ENCODE measurements around the gene GPN3. TPM values are rescaled to one million over a fixed set of nuclear protein-coding genes. Genes with fewer than 3 reads are reported as not detected.
"Not testable (repeated sequence)": the region's sequence is repeated elsewhere in the genome, so short reads cannot be mapped to it uniquely, and the experiment has no call there.

Gene GPN3
- total and polyA plus RNA-seq, 10 of the 15 experiments (the other 5 are each of a cell fraction or from before 2014, with no cell fraction given) = 27.1 to 117 (median 53.5) TPM

- TF ChIP-seq USF1 (IDR thresholded peaks at IDR 0.05; ENCODE audit: borderline replicate concordance, extremely low read length, insufficient read depth, low read depth, low read length) (no peak), CBX5 (IDR thresholded peaks at IDR 0.05; ENCODE audit: low read depth) (no peak), NFYA (IDR thresholded peaks at IDR 0.05; ENCODE audit: borderline replicate concordance, low read depth, low read length) (no peak), NR2F1 (conservative IDR thresholded peaks at IDR 0.05) (0 out of 2 replicates have a peak, but pooled peaks have one; percentile 26), ZNF274 (IDR thresholded peaks at IDR 0.05; ENCODE audit: insufficient read depth, insufficient read length) (no peak), JUNB (IDR thresholded peaks at IDR 0.05) (peak; percentile 53; the same call in 1 of the 2 replicates), SREBF1 (IDR thresholded peaks at IDR 0.05; ENCODE audit: low read length) (no peak), CHD2 (IDR thresholded peaks at IDR 0.05; ENCODE audit: borderline replicate concordance, low read depth, low read length) (no peak), E2F4 (IDR thresholded peaks at IDR 0.05; ENCODE audit: low read depth, low read length) (no peak), SIX5 (IDR thresholded peaks at IDR 0.05; ENCODE audit: low read depth, low read length, severe bottlenecking) (no peak), E2F8 (IDR thresholded peaks at IDR 0.05; ENCODE audit: low read depth, partially characterized antibody) (no peak), PBX3 (IDR thresholded peaks at IDR 0.05; ENCODE audit: insufficient replicate concordance, low read depth, low read length) (no peak), DPF2 (IDR thresholded peaks at IDR 0.05) (no peak), KDM1A (IDR thresholded peaks at IDR 0.05; ENCODE audit: borderline replicate concordance) (no peak), SUPT20H (IDR thresholded peaks at IDR 0.05; ENCODE audit: borderline replicate concordance, control insufficient read depth, low read depth, low read length) (no peak), NR2C2 (IDR thresholded peaks at IDR 0.05; ENCODE audit: borderline replicate concordance, control insufficient read depth, insufficient read length, low read depth) (no peak), MEF2B (IDR thresholded peaks at IDR 0.05; ENCODE audit: partially characterized antibody, poor library complexity, severe bottlenecking) (no peak)
Measured at GRCh38 chr12:110431957-110432587, 36.0 kb downstream of the GPN3 start (continued).

GRCh38 chr12:110429676-110430075, 38.4 kb downstream of the GPN3 start:
- WGBS (ENCODE audit: insufficient coverage, insufficient replicate concordance, low lambda C conversion rate, missing lambda C conversion rate) = 68% methylated on average over 14 of the region's 15 CpGs
- H3K27ac ChIP-seq (ENCODE audit: control insufficient read depth, insufficient read depth); CTCF ChIA-PET; H3K79me2 ChIP-seq (ENCODE audit: control insufficient read depth, insufficient read depth, low read length); H3K4me3 ChIP-seq; RAD21 ChIA-PET (ENCODE audit: unreplicated experiment); H3K9ac ChIP-seq (ENCODE audit: control insufficient read depth, insufficient read depth, low read length); H3K36me3 ChIP-seq (ENCODE audit: control insufficient read depth in 2 of 2, insufficient read depth in 2 of 2, low read length in 1 of 2); FAIRE-seq; H3K4me2 ChIP-seq (ENCODE audit: control insufficient read depth, insufficient read depth); H2AFZ ChIP-seq (ENCODE audit: control insufficient read depth, low read depth, low read length); H4K20me1 ChIP-seq (ENCODE audit: control insufficient read depth, insufficient read depth); H3K9me3 ChIP-seq (replicated peaks; ENCODE audit: control insufficient read depth, insufficient read depth, low read length); ATAC-seq; BruUV-seq (replicated peaks); intact Hi-C loops (cut with micrococcal nuclease; ENCODE audit: unreplicated experiment); H3K4me1 ChIP-seq (ENCODE audit: control insufficient read depth, insufficient read depth, low read length); DNase-seq (ENCODE audit: low read depth, low spot score); H3K27me3 ChIP-seq (replicated peaks in 1 of 2; ENCODE audit: control insufficient read depth in 2 of 2, insufficient read depth in 2 of 2, low read length in 1 of 2): not testable (repeated sequence)
- ChIA-PET POLR2A (interaction anchor here (0.7 kb wide), 1 partner anchor 42 kb away, joined by 4 read pairs; no protein-coding TSS in a partner anchor), SMC1A (ENCODE audit: uncharacterized antibody, unreplicated experiment) (interaction anchor here (1.7 kb wide), 1 partner anchor 62 kb away, joined by 3 read pairs; no protein-coding TSS in a partner anchor)
- in situ Hi-C loops (cut with MboI) = loop anchor here (5.0 kb wide), 1 partner anchor 327 kb away; no protein-coding TSS in a partner anchor
